ENCODE results near the gene DRD4.

DRD4 gene

DNA sequence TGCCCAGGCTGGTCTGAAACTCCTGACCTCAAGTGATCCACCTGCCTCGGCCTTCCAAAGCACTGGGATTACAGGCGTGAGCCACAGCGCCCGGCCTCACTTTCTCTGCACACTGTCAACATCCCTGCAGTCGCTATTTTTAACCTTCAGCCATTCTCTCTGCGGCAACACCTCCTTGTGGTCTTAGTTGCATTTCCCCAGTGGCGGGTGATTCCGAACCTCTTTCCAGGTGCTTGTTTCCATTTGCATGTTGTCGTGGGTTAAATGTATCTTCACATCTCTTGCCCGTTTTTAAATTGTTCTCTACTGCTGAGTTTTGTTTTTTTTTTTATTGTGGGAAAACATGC is 7.9 kb upstream of the DRD4 start:
- H3K27me3 ChIP-seq = peaks cover 0 to 5% of the 10 kb centered on the region in 2 donors
- intact Hi-C loops (cut with DNase I; ENCODE audit: low total_unique reads) = no loop called here
- H3K4me3 ChIP-seq = no peak overlapping the region
- peak overlapping the region in 1 of 2 donors; percentile 34 for H3K27ac ChIP-seq
- H3K4me1 ChIP-seq = peaks cover 0 to 7% (median 3%) of the 10 kb centered on the region in 4 donors
- H3K9me3 ChIP-seq = no peaks in the 10 kb centered on the region
- peaks cover 0 to 11% (median 0%) of the 10 kb centered on the region in 3 donors for H3K36me3 ChIP-seq
- TF ChIP-seq, protein P1, sequence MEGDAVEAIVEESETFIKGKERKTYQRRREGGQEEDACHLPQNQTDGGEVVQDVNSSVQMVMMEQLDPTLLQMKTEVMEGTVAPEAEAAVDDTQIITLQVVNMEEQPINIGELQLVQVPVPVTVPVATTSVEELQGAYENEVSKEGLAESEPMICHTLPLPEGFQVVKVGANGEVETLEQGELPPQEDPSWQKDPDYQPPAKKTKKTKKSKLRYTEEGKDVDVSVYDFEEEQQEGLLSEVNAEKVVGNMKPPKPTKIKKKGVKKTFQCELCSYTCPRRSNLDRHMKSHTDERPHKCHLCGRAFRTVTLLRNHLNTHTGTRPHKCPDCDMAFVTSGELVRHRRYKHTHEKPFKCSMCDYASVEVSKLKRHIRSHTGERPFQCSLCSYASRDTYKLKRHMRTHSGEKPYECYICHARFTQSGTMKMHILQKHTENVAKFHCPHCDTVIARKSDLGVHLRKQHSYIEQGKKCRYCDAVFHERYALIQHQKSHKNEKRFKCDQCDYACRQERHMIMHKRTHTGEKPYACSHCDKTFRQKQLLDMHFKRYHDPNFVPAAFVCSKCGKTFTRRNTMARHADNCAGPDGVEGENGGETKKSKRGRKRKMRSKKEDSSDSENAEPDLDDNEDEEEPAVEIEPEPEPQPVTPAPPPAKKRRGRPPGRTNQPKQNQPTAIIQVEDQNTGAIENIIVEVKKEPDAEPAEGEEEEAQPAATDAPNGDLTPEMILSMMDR (IDR thresholded peaks at IDR 0.05) = no peak
- DNase-seq = no peak

GRCh38 chr11:630871-631270 is 6.2 kb upstream of the DRD4 start:
- no peaks in the 10 kb centered on the region for H3K9me3 ChIP-seq
- H3K27ac ChIP-seq = no peak overlapping the region
- intact Hi-C loops (cut with DNase I; ENCODE audit: low total_unique reads) = no loop called here
- TF ChIP-seq, protein P1 (IDR thresholded peaks at IDR 0.05) = no peak
- no peak overlapping the region for H3K4me3 ChIP-seq
- DNase-seq = no peak
- H3K4me1 ChIP-seq = peaks cover 0 to 7% (median 3%) of the 10 kb centered on the region in 4 donors
- peaks cover 0 to 5% (median 0%) of the 10 kb centered on the region in 3 donors for H3K36me3 ChIP-seq
- H3K27me3 ChIP-seq = no peaks in the 10 kb centered on the region

- Histone ChIP-seq H3K4me3 (no peak overlapping the region), H3K27me3 (peaks cover 0 to 25% of the 10 kb centered on the region in 2 donors), H3K27ac (no peak overlapping the region), H3K4me1 (peaks cover 0 to 30% (median 16%) of the 10 kb centered on the region in 4 donors), H3K36me3 (peaks cover 0 to 8% (median 0%) of the 10 kb centered on the region in 3 donors), H3K9me3 (no peaks in the 10 kb centered on the region)
- intact Hi-C loops (cut with DNase I; ENCODE audit: low total_unique reads) = no loop called here
- TF ChIP-seq, protein P1 (IDR thresholded peaks at IDR 0.05) = no peak
- no peak for DNase-seq
These were observed 1.0 kb upstream of the DRD4 start for GRCh38 chr11:635945-636510.

GRCh38 chr11:637333-637592 is 194 bp downstream of the DRD4 start:
- intact Hi-C loops (cut with DNase I; ENCODE audit: low total_unique reads) = no loop called here
- Histone ChIP-seq H3K27me3 (peaks cover 0 to 25% of the 10 kb centered on the region in 2 donors), H3K9me3 (no peaks in the 10 kb centered on the region), H3K27ac (no peak overlapping the region), H3K36me3 (peaks cover 0 to 19% (median 2%) of the 10 kb centered on the region in 3 donors), H3K4me1 (peaks cover 0 to 30% (median 16%) of the 10 kb centered on the region in 4 donors), H3K4me3 (peak overlapping the region; percentile 24 to 46)
- TF ChIP-seq, protein P1 (IDR thresholded peaks at IDR 0.05) = no peak
- no peak for DNase-seq

DNA sequence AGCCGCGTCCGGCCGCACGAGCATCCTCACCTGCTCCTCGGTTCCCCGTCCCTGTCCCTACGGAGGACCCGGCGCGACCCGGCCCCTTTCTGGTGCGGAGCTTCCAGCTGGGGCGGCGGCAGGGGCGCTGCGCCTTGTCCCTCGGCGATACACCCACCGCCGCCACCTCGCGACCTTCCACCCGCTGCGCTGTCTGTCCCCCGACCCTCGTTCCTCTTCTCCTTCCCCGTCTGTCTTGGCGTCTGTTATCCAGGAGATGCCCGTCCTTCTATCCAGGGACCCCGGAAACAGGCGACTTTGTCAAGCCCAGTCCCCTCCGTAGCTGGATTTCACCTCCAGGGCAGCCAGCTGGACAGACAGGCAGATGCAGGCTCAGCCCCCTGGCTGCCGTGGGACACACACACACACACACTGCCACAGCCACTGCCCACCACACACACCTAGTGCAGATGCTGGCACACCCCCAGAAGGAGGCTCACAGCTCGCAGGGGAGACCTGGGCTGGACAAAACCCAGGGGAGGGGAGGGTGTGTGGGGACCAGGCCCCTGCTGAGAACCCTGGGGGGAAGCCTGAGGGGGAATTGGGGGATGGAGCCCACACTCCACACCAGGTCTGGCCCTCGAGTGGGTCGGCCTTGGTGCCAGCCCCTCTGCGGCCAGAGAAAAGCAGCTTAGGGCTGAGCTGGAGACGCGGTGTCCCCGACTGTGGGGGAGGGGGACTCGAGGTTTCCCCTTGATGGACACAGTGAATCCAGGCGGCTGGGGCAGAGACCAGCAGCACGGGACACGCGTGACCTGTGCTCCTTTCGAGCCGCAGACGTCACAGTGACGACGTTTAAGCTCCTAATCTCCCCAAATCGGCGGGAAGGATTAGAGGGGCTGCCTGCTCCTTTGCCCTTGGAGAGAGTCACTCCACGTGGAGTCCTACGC is 788 bp downstream of the DRD4 start:
- Histone ChIP-seq H3K4me1 (peaks cover 0 to 30% (median 16%) of the 10 kb centered on the region in 4 donors), H3K9me3 (no peaks in the 10 kb centered on the region), H3K27me3 (peaks cover 0 to 25% of the 10 kb centered on the region in 2 donors), H3K27ac (no peak overlapping the region), H3K4me3 (peak overlapping the region in 1 of 2 donors; percentile 46), H3K36me3 (peaks cover 0 to 25% (median 5%) of the 10 kb centered on the region in 3 donors)
- TF ChIP-seq, protein P1 (IDR thresholded peaks at IDR 0.05) = no peak
- no peak for DNase-seq
- intact Hi-C loops (cut with DNase I; ENCODE audit: low total_unique reads) = no loop called here
